ENCODE measurements around the gene RXRB.

Gene RXRB

DNA sequence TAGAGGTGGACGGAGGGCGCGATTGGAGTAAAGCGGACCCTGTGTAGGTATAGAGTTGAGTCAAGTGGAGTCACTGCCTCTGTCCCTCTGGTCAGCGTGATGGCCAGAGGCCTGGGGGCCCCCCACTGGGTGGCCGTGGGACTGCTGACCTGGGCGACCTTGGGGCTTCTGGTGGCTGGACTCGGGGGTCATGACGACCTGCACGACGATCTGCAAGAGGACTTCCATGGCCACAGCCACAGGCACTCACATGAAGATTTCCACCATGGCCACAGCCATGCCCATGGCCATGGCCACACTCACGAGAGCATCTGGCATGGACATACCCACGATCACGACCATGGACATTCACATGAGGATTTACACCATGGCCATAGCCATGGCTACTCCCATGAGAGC is 681 bp upstream of the RXRB start:
- peak overlapping the region; percentile 94 for H3K27ac ChIP-seq
- TF ChIP-seq, protein P1, sequence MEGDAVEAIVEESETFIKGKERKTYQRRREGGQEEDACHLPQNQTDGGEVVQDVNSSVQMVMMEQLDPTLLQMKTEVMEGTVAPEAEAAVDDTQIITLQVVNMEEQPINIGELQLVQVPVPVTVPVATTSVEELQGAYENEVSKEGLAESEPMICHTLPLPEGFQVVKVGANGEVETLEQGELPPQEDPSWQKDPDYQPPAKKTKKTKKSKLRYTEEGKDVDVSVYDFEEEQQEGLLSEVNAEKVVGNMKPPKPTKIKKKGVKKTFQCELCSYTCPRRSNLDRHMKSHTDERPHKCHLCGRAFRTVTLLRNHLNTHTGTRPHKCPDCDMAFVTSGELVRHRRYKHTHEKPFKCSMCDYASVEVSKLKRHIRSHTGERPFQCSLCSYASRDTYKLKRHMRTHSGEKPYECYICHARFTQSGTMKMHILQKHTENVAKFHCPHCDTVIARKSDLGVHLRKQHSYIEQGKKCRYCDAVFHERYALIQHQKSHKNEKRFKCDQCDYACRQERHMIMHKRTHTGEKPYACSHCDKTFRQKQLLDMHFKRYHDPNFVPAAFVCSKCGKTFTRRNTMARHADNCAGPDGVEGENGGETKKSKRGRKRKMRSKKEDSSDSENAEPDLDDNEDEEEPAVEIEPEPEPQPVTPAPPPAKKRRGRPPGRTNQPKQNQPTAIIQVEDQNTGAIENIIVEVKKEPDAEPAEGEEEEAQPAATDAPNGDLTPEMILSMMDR (conservative IDR thresholded peaks at IDR 0.05): no peak; the same call in 1 of the 2 replicates
- no peak for TF ChIP-seq ZFX (IDR thresholded peaks at IDR 0.05)

DNA sequence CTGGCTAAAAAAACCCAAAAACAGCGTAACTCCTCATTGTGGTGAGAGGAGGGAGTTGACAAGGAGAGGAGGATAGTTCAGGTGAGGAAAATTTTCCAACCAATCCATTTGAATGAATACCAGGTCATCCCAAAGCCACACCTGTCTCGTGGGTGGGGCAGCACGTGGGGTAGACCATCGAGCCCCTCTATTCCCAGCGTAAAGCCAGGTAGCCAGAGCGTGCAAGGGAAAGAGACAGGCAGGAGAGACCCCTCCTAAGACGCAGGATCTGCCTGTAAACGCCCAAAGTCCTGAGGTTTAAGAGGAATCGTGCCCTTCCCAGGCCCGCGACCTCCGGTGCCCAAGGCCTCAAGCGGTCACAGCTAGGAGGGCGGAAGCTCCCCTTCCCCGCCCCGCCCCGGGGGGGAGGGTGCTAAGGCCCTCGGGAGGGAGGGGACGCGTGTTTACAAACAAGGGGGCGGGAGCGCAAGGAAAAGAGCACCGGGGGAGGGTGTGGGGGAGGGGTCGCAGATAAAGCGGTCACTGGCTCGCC is 712 bp downstream of the RXRB start:
- H3K27ac ChIP-seq: peak overlapping the region; percentile 94
- TF ChIP-seq, protein P1 (conservative IDR thresholded peaks at IDR 0.05): no peak
- peak; percentile 28; the same call in 1 of the 2 replicates for TF ChIP-seq ZFX (IDR thresholded peaks at IDR 0.05)

DNA sequence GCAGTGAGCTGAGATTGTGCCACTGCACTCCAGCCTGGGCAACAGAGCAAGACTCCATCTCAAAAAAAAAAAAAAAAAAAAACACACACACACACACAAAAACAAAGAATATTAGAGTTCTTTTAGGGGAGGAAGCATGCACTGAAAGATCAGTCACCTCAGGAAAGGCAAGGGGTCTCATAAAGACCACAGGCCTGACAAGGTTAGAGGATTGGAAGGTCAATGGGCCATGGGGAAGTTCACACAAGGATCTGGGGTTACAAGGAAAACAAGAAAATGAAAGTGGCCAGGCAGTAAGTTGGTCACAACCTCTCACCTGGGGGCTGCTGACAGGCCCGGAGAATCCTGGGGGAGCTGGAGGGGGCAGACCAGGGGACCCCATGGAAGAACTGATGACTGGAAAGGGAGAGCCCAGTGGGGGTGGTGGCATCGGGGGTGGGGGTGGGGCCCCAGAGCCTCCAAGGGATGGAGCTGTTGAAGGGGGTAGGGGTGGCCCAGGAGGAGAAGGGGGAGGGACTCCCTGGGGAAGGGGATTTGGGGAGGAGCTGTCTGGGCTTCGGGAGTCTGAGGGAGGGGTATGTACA is 1.5 kb downstream of the RXRB start:
- TF ChIP-seq, protein P1 (conservative IDR thresholded peaks at IDR 0.05): no peak
- TF ChIP-seq ZFX (IDR thresholded peaks at IDR 0.05): no peak
- peak overlapping the region; percentile 94; the same call in 1 of the 2 replicates for H3K27ac ChIP-seq

DNA sequence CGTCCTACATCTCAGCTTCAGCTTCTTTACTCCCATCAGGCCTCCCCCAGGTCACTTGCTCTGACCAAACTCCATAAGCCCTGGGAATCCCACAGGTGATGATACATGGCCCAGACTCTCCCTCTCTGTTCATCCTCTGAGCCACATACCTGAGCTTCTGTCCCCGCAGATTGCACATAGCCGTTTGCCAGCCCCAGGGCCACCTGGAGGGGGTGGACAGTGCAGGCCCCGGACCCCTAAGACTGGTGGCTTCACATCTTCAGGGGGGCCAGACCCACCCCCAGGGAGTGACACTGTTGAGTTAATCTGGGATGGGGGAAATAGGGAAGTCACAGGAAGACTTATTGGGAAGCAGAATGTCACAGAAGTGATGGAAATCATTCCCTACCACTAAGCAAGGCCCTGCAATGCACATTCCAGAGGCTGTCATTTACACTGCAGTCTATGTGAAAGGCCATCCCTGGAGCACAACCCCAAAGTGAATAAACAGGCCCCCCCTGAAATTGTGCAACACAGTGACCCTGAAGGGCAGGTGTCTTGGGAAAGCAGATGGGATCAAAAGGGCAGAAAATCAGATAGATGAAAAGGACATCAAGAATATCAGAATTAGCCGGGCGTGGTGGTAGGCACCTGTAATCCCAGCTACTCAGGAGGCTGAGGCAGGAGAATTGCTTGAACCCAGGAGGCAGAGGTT is 2.2 kb downstream of the RXRB start:
- H3K27ac ChIP-seq: no peak overlapping the region
- TF ChIP-seq, protein P1 (conservative IDR thresholded peaks at IDR 0.05): no peak
- no peak for TF ChIP-seq ZFX (IDR thresholded peaks at IDR 0.05)

DNA sequence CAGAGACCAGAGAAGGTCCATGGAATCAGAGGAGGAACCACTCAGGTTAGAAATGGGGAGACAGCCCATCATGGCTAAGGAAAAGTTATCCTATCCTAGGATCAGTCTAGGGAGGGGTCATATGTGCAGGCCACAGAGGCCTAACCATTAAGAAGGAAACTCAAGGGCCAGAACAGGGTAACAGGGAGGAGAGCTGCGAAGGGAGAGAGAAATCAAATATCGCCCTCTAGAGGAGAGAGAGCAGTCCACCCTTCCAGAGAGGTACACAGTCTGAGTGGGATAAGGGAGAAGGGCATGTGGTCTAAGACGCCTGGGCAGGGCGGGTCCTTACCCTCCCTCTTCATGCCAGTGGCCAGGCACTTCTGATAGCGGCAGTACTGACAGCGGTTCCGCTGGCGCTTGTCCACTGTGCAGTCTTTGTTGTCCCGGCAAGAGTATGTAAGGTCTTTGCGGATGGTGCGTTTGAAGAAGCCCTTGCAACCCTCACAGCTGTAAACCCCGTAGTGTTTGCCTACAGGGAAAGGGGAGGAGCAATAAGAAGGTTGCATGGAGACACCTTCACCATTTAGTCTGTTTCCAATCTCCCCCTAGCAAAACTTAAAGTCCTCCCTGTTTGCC is 2.9 kb downstream of the RXRB start:
- H3K27ac ChIP-seq: no peak overlapping the region
- no peak for TF ChIP-seq ZFX (IDR thresholded peaks at IDR 0.05)
- TF ChIP-seq, protein P1 (conservative IDR thresholded peaks at IDR 0.05): peak; percentile 81

DNA sequence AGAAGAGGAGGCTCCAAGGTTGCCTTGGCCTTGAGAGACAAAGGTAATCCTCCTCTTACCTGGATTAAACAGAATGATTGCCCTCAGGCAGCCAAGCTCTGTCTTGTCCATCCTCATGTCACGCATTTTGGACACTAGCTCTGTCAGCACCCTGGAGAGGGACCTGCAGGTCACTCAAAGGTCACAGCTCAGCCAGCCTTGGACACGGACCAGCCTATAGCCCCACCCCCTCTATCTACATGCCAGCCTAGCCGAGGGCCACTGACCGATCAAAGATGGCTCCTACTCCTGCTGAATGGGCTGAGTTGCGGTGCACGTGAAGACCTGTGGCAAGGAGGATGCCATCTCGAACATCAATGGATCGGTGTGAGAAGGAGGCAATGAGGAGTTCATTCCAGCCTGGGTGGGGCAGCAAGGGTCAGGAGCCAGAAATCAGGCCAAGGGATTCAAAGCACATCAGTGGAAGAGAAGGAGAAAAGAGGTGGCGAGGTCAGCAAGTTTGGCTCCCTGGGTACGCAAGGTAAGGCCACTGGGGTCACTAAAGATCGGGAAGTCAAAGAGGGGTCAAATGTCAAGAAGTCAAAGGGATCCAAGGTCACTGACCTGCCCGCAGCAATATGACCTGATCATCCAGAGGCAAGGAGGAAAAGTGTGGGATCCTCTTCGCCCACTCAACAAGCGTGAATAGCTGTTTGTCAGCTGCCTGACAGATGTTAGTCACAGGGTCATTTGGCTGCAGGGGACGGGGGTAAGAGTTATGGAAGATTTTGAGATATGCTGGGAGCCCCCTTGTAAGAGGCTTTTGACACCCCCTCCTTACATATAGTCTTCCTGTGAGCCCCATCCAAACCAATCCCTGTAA is 4.9 kb downstream of the RXRB start:
- TF ChIP-seq ZFX (IDR thresholded peaks at IDR 0.05): no peak
- TF ChIP-seq, protein P1 (conservative IDR thresholded peaks at IDR 0.05): no peak
- no peak overlapping the region for H3K27ac ChIP-seq
